Right lobe of liver (tissue), 4 donors: ENCODE results near the gene CYP11A1.

ENCODE experiments used
- POLR2A ChIP-seq: fragments of 450-650 bp; IDR thresholded peaks from one replicate; pipeline ENCODE4 v1.6.1; 2017; ENCODE audit warnings: antibody characterized with exemption, mild to moderate bottlenecking
- TF ChIP-seq, protein P1 (sequence below), 4 donors: fragments of 200-600 bp in 3 of 4; fragments of 450-650 bp in 1 of 4; IDR thresholded peaks; one replicate each; pipeline versions ENCODE4 v1.5.1 to v1.8.0; 2016 to 2022; ENCODE audit warnings: antibody characterized with exemption in 4 of 4, mild to moderate bottlenecking in 2 of 4
- donor health status: DM: no; HTN: no; CAD: no.
- donor health status: DM: no; HTN: no; CAD: no.
- donor health status: DM: no; HTN: yes; CAD: no.

- no peak for TF ChIP-seq POLR2A
- TF ChIP-seq, protein P1, sequence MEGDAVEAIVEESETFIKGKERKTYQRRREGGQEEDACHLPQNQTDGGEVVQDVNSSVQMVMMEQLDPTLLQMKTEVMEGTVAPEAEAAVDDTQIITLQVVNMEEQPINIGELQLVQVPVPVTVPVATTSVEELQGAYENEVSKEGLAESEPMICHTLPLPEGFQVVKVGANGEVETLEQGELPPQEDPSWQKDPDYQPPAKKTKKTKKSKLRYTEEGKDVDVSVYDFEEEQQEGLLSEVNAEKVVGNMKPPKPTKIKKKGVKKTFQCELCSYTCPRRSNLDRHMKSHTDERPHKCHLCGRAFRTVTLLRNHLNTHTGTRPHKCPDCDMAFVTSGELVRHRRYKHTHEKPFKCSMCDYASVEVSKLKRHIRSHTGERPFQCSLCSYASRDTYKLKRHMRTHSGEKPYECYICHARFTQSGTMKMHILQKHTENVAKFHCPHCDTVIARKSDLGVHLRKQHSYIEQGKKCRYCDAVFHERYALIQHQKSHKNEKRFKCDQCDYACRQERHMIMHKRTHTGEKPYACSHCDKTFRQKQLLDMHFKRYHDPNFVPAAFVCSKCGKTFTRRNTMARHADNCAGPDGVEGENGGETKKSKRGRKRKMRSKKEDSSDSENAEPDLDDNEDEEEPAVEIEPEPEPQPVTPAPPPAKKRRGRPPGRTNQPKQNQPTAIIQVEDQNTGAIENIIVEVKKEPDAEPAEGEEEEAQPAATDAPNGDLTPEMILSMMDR (IDR thresholded peaks at IDR 0.05), result no peak
Observed at GRCh38 chr15:74338676-74339075, 28.8 kb downstream of the CYP11A1 start.
